HEK293 (cell line): ENCODE results near the gene ASIC4.

Experiments
- CTCF ChIP-seq: fragments of 450-650 bp; formaldehyde crosslinking; IDR thresholded peaks from 2 replicates; pipeline ENCODE4 v1.5.1; 2016; ENCODE audit warnings: missing biosample characterization, missing genetic modification characterization
- OSR2 ChIP-seq: fragments of 450-650 bp; formaldehyde crosslinking; IDR thresholded peaks from 2 replicates; pipeline ENCODE4 v1.5.1; 2016; ENCODE audit warnings: missing biosample characterization, missing genetic modification characterization
- PATZ1 ChIP-seq: fragments of 450-650 bp; formaldehyde crosslinking; IDR thresholded peaks from 2 replicates; pipeline ENCODE4 v1.5.1; 2016; ENCODE audit warnings: missing biosample characterization, missing genetic modification characterization
- SP2 ChIP-seq: fragments of 450-650 bp; formaldehyde crosslinking; IDR thresholded peaks from 2 replicates; pipeline ENCODE4 v1.5.1; 2016; ENCODE audit warnings: missing biosample characterization, missing genetic modification characterization
- TCF7L2 ChIP-seq: IDR thresholded peaks from 2 replicates; pipeline ENCODE4 v1.6.1; 2011; ENCODE audit warnings: low read depth, mild to moderate bottlenecking, inconsistent platforms, low read length, moderate library complexity, borderline replicate concordance
- YY1 ChIP-seq: fragments of 450-650 bp; formaldehyde crosslinking; IDR thresholded peaks from 2 replicates; pipeline ENCODE4 v1.5.1; 2018; ENCODE audit warnings: missing biosample characterization, missing genetic modification characterization
- ZBTB1 ChIP-seq: fragments of 450-650 bp; formaldehyde crosslinking; IDR thresholded peaks from 2 replicates; pipeline ENCODE4 v1.5.1; 2016; ENCODE audit warnings: missing biosample characterization, missing genetic modification characterization
- ZNF10 ChIP-seq: fragments of 450-650 bp; formaldehyde crosslinking; IDR thresholded peaks from 2 replicates; pipeline ENCODE4 v1.5.1; 2017; ENCODE audit warnings: missing biosample characterization, missing genetic modification characterization
- ZNF138 ChIP-seq: fragments of 450-650 bp; formaldehyde crosslinking; IDR thresholded peaks from 2 replicates; pipeline ENCODE4 v1.5.1; 2016; ENCODE audit warnings: missing biosample characterization, missing genetic modification characterization, borderline replicate concordance
- ZNF341 ChIP-seq: fragments of 450-650 bp; formaldehyde crosslinking; IDR thresholded peaks from 2 replicates; pipeline ENCODE4; 2016; ENCODE audit warnings: low read depth, missing biosample characterization, missing genetic modification characterization
- ZNF558 ChIP-seq: fragments of 450-650 bp; formaldehyde crosslinking; IDR thresholded peaks from 2 replicates; pipeline ENCODE4 v1.5.1; 2016; ENCODE audit warnings: missing biosample characterization, missing genetic modification characterization
- ZNF629 ChIP-seq: fragments of 450-650 bp; formaldehyde crosslinking; IDR thresholded peaks from 2 replicates; pipeline ENCODE4 v1.5.1; 2017; ENCODE audit warnings: missing biosample characterization, missing genetic modification characterization
- ZNF707 ChIP-seq: fragments of 450-650 bp; formaldehyde crosslinking; IDR thresholded peaks from 2 replicates; pipeline ENCODE4 v1.5.1; 2016; ENCODE audit warnings: missing biosample characterization, missing genetic modification characterization
- TF ChIP-seq, protein P1 (sequence below): fragments of 450-650 bp; formaldehyde crosslinking; IDR thresholded peaks from 2 replicates; pipeline ENCODE4 v1.5.1; 2016; ENCODE audit warnings: missing biosample characterization, missing genetic modification characterization

DNA sequence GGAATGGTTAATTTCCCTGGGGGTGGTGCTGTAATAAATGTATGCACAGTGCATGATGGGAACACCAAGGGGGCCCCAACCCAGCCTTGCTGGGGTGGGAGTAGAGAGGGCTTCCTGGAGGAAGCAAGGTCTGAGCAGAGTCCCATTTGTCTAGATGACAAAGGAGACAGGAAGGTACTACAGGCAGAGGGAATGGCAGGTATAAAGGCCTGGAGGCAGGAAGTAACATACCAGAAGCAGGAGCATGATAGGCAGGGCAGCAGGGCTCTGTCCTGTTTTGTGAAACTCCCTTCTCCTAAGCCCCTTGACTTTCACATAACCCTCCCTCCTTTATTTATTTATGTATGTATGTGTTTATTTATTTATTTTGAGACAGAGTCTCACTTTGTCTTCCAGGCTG, 11.7 kb upstream of the ASIC4 start:
- no peak for TF ChIP-seq SP2 (tag by site-specific recombination)
- TF ChIP-seq CTCF (tag by site-specific recombination), result no peak
- no peak for TF ChIP-seq ZNF558
- TF ChIP-seq ZNF707 (tag by site-specific recombination), result no peak
- TF ChIP-seq ZNF341 (tag by site-specific recombination), result no peak
- TF ChIP-seq YY1 (tag by site-specific recombination), result no peak
- no peak for TF ChIP-seq ZNF10 (tag by site-specific recombination)
- TF ChIP-seq, protein P1, sequence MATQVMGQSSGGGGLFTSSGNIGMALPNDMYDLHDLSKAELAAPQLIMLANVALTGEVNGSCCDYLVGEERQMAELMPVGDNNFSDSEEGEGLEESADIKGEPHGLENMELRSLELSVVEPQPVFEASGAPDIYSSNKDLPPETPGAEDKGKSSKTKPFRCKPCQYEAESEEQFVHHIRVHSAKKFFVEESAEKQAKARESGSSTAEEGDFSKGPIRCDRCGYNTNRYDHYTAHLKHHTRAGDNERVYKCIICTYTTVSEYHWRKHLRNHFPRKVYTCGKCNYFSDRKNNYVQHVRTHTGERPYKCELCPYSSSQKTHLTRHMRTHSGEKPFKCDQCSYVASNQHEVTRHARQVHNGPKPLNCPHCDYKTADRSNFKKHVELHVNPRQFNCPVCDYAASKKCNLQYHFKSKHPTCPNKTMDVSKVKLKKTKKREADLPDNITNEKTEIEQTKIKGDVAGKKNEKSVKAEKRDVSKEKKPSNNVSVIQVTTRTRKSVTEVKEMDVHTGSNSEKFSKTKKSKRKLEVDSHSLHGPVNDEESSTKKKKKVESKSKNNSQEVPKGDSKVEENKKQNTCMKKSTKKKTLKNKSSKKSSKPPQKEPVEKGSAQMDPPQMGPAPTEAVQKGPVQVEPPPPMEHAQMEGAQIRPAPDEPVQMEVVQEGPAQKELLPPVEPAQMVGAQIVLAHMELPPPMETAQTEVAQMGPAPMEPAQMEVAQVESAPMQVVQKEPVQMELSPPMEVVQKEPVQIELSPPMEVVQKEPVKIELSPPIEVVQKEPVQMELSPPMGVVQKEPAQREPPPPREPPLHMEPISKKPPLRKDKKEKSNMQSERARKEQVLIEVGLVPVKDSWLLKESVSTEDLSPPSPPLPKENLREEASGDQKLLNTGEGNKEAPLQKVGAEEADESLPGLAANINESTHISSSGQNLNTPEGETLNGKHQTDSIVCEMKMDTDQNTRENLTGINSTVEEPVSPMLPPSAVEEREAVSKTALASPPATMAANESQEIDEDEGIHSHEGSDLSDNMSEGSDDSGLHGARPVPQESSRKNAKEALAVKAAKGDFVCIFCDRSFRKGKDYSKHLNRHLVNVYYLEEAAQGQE (tag by site-specific recombination), result no peak
- TF ChIP-seq ZNF629 (tag by site-specific recombination), result no peak
- no peak for TF ChIP-seq OSR2 (tag by site-specific recombination)
- no peak for TF ChIP-seq PATZ1 (tag by site-specific recombination)
- no peak for TF ChIP-seq TCF7L2
- TF ChIP-seq ZBTB1 (tag by site-specific recombination), result no peak
- no peak for TF ChIP-seq ZNF138 (tag by site-specific recombination)
